Fibroblast of the conjunctiva (primary cell): ENCODE results near the gene FXYD5.
A peak's percentile ranks its signal among the peaks of the same experiment; 100 is the strongest.
"Not testable (repeated sequence)": the region's sequence is repeated elsewhere in the genome, so short reads cannot be mapped to it uniquely, and the experiment has no call there.

Source experiments
- DNase-seq: peaks from one replicate; pipeline ENCODE4 v3.0.0-alpha.2; 2010; ENCODE audit warnings: low read depth

FXYD5 gene

DNA sequence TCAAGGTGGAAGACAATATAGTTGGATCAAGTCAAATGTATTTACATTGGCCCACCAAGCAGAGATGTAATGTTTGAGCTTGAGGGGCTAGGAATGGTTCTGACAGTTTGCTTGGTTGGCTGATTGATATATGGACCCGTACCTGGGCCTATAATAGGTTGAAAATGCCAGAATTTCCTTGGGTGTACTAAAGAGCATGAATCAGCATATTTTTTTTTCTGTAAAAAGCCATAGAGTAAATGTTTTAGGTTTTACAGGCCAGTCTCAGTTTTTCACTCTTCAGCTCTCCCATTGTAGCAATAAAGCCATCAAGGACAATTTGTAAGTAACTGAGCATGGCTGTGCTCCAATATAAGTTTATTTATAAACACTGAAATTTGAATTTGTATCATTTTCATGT lies 26.9 kb downstream of the FXYD5 start:
- DNase-seq: no peak

DNA sequence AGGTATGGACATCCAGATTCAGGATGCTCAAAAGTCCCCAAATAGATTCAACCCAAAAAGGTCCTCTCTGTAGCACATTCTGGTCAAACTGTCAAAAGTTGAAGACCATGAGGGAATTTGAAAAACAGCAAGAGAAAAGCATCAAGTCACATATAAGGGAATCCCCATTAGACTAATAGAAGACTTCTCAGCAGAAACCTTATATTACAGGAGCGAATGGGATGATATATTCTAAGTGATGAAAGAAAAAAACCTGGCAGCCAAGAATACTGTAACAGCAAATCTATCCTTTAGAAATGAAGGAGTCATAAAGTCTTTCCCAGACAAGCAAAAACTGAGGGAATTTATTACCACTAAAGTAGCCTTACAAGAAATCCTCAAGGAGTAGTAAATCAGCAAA lies 29.7 kb downstream of the FXYD5 start:
- DNase-seq: no peak

DNA sequence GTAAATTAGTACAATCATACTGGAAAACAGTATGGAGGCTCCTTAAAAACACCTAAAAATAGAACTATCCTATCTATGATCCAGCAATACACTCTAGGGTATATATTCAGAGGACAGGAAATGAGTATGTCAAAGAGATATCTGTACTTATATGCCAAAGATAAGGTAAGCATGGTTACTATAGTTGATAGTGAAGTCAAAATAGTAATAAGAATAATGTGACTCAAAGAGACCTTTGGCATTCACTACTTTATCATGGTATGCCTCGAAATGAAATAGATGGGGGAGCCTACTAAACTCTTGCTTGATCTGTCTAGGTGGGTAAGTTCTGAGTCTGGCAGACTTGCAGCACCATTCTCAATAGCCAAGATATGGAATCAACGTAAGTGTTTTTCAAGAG lies 30.3 kb downstream of the FXYD5 start:
- no peak for DNase-seq

DNA sequence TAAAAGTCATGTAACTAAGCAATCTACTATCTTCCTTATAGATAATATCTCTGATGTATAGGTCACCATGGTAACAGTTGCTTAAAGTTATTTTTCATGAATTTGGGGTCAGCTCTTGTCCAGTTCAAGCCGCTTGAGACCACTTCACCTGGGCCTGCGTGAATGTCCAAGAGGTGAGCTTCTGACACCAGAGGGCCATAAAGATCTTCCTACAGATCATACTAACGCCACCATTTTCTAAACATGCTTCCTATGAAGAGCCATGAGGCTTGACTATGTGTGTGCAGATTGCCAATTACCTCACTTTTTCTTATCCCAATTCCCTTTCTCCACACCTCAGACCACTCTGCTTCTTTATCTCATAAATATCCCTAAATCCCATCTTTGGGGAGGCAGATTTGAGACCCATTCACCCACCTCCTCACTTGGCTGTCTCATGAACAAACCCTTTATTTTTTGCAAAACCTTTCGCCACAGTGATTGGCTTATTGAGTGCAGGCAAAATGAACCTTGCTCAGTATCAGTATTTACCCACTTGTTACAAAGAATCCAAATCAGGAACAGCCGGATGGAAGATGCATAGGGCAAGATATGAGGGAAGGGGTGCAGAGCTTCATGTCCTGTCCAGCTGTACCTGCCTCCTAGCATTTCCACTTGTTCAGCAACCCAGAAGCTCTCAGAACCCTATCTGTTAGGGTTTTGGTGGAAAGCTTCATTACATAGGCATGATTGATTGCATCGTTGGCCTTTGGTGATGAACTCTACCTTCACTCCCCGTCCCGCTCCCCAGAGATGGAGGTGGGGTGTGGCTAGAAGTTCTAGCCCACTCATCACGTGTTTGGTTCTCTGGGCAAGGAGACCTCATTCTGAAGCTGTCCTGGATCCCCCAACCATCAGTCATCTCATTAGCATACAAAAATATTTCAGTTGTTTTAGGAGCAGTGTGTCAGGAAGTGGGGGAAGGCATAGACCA lies 39.8 kb downstream of the FXYD5 start:
- DNase-seq: no peak

DNA sequence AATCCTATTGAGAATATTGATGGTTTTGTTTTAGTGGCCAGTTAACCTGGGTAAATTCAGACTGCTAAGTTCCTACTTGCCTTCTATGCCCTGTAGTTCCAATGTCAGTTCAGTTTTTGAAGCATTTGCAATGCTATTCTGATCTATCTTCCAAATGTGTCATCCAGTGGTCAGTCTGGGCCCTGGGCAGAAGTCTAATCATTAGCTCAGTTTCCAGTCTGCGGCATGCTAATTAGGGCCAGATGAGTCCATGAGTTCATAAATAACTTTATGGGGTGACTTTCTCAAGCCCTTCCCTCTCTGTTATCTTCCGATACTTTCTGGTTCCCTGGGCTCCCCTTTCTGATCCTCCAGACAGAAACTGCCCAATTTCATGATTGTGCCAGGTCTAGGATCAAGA lies 41.3 kb downstream of the FXYD5 start:
- DNase-seq: no peak

DNA sequence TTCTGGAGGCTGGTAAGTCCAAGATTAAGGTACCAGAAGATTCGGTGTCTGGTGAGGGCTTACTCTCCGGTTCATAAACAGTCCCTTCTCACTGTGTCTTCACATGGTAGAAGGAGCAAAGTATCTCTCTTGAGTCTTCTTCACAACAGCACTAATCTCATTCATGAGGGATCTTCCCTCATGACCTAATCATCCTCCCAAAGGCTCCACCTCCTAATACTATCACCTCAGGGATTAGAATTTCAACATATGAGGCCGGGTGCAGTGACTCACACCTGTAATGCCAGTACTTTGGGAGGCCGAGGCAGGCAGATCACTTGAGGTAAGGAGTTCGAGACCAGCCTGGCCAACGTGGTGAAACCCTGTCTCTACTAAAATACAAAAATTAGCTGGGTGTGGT lies 42.3 kb downstream of the FXYD5 start:
- not testable (repeated sequence) for DNase-seq

DNA sequence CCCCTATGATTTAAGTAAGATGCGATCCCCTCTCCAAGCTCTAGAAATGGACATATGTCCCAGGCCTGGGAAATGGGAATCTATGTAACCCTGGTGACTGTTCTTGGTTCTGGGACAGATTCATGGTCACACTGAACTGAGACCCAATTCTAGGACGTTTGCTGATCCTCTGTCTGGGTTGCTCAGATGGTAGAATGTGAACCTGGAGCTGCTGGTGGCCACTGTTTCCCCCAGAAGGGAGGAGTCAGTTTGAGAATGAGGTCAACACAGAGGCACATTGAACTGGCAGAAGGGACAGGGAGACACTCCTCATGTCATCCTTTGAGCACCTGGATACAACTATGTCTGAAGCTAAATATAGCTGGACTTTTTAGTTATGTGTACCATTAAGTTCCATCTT lies 44.9 kb downstream of the FXYD5 start:
- DNase-seq: no peak

DNA sequence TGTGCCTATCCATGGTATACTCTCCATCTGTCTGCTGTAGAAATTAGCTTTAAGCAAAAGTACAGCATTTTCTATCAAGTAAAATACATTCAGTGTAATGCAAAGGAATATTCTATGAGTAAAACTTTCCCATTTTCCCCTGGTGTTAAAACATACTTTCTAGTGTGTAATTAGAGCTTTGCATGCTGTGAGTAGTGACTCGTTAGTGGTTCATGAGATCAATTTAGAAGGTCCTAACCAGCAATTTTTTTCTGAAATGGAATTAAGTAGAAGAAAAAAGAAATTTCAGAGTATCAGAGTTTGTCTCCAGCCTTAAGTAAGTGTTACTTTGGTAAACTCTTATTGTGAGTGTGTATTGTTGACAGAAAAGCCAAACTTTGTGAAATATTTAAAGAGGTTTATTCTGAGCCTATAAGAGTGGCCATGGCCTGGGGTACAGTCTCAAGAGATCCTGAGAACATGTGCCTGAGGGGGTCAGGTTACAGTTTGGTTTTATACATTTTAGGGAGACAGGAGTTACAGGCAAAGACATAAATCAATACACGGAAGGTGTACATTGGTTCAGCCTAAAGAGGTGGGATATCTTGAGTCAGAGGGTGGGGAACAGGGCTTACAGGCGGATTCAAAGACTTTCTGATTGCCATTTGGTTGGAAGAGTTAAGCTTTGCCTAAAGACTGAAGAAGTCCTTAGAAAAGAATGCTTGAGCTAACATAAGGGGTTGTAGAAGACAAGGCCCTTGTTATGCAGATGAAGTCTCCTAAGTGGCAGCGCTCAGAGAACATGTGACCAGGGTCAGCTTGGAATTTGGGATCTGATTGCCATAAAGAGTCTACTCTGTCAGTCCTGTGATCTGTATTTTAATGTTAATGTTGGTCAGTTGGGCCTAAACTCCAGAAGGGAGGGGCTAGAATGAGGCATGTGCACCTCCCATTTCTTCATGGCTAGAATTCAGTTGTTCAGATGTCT lies 48.5 kb downstream of the FXYD5 start:
- DNase-seq: no peak

DNA sequence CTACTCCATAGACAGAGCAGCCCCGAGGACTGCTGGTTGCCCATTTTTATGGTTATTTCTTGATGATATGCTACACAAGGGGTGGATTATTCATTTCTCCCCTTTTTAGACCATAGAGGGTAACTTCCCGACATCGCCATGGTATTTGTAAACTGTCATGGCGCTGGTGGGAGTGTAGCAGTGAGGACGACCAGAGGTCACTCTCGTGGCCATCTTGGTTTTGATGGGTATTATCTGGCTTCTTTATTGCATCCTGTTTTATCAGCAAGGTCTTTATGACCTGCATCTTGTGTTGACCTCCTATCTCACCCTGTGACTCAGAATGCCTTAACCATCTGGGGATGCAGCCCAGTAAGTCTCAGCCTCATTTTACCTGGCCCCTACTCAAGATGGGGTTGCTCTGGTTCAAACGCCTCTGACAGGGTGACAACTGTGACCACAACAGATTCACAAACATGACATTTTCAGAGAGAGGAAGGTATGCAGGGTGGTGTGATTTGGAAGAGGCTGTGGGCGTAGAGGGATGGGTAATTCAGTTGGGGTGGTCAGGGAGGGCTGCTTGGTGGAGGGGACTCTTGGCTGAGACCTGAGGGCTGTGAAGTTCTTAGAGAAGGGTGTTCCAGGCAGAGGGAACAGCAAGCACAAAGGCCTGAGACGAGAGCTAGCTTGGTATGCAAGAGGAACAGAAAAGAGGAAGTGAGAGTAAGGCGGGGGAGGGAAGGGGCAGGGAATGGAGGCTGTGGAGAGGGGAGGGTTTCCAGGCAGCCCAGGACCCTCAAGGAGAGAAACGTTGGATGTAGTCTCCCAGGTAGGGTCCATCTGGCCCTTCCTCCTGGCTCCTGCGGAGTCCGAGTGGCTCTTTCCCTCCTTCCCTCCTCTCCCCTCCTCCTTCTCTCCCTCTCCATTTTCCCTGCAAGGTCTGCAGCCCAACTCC lies 50.5 kb downstream of the FXYD5 start:
- DNase-seq: no peak

DNA sequence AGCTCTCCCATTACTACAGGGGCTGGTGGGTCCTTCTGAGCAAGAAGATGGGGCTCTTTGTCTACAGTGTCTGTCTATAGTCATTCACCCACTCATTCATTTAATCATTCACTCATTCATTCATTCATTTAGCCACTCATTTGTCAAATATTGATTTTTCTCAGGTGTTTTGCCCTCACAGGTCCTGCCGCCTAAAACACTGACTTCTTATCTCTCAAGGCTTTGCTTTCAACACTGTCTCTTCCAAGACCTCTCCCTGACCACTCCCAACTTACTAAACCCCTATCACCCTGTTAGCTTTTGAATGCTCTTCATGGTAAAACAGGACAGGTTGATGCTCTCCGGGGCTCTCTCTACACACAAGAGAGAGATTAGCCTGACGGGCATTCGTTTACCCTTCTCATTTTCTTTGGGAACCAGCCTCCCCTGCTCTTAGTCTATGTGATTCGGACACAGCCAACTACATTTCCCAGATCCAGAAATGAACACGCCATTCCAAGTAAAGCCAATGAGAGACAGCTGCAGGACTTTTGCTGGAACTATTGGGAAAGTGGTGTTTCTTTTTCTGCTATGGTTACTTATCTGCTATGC lies 51.3 kb downstream of the FXYD5 start:
- DNase-seq: no peak

DNA sequence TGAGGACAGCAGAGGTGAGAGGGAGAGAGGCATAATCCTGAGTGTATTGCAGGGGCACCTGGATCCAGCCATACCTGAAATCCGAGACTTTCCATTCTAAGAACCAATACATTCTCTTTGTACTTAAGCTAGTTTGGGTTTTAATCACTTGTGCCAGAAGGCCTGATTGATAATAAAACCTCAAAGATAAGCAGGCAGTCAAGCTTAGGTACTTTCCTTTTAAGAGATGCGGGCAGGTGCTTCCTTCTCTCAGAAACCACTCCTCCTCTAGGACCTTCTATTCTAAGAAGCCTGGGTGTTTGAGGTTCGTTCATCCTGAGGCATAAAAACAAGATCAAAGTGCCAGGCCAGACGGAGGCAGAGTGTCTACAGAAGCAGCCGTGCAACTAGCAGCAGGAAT lies 51.8 kb downstream of the FXYD5 start:
- DNase-seq: no peak

DNA sequence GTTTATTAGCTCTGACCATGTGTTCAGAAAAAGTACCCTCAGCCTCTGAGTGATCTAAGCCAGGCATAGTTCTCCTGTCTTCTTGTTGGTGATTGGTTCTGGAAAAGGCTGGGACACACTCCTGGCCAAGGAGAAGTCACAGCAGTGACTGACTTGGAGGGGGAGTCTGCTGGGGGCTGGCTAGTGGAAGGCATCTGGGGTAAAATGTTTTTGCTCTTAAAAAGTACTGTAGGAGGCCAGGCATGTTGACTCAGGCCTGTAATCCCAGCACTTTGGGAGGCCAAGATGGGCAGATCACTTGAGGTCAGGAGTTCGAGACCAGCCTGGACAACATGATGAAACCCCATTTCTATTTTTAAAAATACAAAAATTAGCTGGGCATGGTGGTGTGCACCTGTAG lies 52.3 kb downstream of the FXYD5 start:
- DNase-seq: no peak

DNA sequence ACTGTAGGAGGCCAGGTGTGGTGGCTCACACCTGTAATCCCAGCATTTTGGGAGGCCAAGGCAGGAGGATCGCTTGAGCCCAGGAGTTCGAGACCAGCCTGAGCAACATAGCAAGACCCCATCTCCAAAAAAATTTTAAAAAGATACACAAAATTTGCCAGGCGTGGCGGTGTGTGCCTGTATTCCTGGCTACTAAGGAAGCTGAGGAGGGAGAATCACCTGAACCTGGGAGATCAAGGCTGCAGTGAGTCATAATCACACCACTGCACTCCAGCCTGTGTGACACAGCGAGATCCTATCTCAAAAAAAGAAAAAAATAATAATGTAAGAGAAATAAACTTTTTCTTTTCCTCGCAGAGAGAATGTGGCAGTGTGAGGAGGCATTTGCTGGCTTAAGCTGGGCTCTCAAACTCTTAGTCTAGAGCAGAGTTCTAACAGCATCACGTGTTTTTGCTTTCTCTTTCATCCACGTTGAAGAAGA lies 52.9 kb downstream of the FXYD5 start:
- DNase-seq: no peak

DNA sequence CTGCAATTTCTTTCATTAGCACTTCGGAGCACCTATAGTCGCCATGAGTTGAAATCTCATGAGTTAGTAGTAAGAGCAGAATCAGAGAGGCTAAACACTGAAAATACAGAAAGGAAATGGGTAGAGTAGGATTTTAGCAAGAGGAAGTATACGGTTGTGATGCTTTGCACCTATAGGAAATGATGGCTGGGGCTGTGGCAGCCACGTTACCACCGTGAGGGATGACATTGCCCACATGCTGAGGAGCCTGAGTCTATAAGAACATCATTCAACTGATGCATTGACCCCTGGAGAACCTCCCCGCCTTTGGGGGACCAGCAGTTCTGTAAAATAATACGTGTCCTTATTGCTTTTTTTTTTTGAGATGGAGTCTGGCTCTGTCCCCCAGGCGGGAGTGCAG lies 53.6 kb downstream of the FXYD5 start:
- DNase-seq: no peak

DNA sequence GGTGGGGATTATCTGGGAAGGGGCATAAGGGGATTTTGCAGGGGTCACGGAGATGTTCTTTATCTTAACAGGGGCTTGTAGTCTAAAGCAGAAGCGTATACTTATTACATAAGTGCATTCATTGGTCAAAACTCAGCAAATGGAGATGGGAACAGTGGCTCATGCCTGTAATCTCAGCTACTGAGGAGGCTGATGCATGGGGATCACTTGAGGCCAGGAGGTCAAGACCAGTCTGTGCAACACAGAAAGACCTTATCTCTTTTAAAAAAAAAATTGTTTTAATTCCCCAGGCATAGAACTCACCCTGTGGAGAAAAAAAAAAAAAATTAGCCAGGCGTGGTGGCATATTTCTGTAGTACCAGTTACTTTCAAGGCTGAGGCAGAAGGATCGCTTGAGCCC lies 55.1 kb downstream of the FXYD5 start:
- DNase-seq: no peak

DNA sequence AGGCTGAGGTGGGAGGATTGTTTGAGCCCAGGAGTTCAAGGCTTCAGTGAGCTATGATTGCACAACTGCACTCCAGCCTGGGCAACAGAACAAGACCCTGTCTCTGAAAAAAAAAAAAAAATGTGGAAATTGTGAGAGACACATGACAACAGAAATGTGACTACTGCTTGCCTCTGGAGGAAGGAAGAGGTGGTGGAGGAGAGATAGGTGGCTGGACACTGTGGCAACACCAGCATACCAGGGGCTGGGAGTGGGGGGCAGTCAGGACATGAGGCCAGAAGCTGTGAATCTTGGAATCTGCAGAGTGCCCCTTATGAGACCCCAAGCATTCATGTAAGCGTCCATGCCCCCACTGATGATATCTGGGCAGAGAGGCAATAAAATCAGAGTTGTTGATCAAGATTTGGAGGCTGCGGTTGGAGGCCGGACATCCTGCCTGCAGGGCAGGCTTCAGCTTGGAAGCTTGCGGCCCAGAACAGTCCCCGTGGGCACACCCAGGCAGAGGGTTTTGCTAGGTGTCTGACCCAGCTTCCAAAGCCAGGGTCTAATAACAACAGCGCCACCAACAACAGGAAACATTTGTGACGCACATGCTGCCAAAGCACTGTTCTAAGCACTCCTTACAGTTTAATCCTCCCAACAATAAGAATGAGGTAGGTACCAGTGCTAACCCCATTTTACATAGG lies 57.2 kb downstream of the FXYD5 start:
- DNase-seq: no peak

DNA sequence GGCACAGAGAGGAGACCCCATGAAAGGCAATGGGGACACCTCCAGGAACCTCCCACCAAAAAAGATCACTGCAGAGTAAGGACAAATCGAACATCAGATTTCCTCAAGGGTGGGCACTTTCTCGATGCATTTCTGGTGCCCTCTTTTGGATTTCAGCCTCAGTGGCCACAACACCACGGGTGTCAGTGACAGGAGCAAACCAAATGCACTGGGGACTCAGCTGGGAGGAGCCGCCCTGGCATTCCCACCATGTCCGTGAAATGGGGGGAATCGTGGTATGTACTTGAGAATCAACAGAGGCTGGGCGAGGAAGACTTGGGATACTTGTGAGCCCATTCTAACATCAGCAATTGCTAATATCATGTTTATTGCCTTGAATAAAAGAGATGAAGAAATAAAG lies 57.7 kb downstream of the FXYD5 start:
- DNase-seq: no peak

DNA sequence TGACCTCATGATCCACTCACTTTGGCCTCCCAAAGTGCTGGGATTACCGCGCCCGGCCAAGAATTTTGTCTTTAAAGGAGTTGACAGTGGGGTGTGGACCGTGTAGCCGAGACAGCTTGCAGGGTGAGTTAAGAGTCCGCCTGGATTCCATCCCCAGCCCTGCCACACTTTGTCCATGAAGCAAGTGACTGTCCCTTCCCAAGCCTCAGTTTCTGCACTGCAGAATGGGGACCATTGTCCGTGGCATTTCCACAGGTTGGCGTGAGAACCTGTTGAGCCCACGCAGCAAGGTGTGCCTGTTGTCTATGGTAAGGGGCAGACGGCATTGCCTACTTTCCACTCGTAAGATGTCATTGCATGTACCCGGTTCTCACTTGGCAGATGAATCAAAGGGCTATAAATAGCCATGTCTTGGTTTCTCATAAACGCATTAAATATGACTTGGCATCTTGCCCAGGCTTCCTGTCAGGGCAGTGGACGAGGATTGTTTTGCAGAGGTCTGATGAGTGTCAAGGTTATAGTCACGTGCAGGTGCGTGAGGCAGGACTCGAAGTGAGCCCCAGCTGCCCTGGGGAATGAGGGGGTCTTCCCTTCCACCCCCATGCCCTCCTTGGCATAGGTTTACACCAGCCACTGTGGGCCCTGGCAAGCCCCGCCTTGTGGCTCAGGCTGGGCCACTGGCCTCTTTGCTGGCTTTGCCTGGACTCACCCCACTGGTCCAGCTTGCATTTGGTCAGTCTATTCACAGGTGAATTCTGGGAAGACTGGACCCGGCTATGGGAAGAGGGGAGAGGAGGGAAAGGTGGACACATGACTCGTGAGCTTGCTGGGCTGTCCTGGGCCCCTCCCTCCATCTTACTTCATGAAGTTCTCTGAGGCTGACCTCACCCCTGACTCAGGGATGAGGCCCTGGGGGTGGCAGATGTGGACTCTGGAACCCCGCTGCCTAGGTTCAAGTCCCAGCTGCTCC lies 59.4 kb downstream of the FXYD5 start:
- peak; percentile 16 for DNase-seq

DNA sequence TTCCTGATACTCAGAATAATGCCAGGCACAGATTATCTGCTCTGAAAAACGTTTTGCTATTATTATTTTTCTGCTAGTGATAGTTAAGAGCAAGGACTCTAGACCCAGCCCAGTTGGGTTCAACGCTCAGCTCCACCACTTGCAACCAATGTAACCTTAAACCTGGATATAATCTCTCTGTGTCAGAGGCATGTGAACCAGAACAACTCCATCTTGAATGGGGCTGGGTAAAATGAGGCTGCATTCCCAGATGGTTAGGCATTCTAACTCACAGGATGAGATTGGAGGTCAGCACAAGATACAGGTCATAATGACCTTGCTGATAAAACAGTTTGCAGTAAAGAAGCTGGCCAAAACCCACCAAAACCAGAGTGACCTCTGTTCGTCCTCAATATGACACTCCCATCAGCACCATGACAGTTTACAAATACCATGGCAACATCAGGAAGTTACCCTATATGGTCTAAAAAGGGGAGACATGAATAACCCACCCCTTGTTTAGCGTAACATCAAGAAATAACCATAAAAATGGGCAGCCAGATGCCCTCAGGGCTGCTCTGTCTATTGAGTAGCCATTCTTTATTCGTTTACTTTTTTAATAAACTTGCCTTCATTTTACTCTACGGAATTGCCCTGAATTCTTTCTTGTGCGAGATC lies 60.4 kb downstream of the FXYD5 start:
- DNase-seq: no peak
